ENCODE measurements around the gene CALR3. TPM values are rescaled to one million over a fixed set of nuclear protein-coding genes. Genes with fewer than 3 reads are reported as not detected.

Gene CALR3
- total and polyA plus RNA-seq, 10 of the 15 experiments (the other 5 are each of a cell fraction or from before 2014, with no cell fraction given), result 0.05 to 0.45 (median 0.12) TPM; not detected in 2

- TF ChIP-seq SKIL (IDR thresholded peaks at IDR 0.05; ENCODE audit: low read depth, poor library complexity, severe bottlenecking), result no peak
- TF ChIP-seq DPF2 (IDR thresholded peaks at IDR 0.05), result peak; percentile 52
- peak; percentile 26 for TF ChIP-seq MEF2B (IDR thresholded peaks at IDR 0.05; ENCODE audit: partially characterized antibody, poor library complexity, severe bottlenecking)
- peak; percentile 70; the same call in 1 of the 2 replicates for TF ChIP-seq CREB1 (IDR thresholded peaks at IDR 0.05; ENCODE audit: low read depth)
- peak; percentile 90 for TF ChIP-seq RB1 (IDR thresholded peaks at IDR 0.05; ENCODE audit: borderline replicate concordance)
- TF ChIP-seq RCOR1 (conservative IDR thresholded peaks at IDR 0.05; ENCODE audit: low read depth, low read length), result 0 out of 2 replicates have a peak, but pooled peaks have one; percentile 28
- TF ChIP-seq TCF3 (IDR thresholded peaks at IDR 0.05; ENCODE audit: borderline replicate concordance, insufficient read depth, low read depth, low read length), result no peak
- peak; percentile 99 for TF ChIP-seq E4F1 (IDR thresholded peaks at IDR 0.05; ENCODE audit: borderline replicate concordance, partially characterized antibody)
- TF ChIP-seq ASH2L (IDR thresholded peaks at IDR 0.05; ENCODE audit: borderline replicate concordance, low read depth), result no peak
- no peak for TF ChIP-seq RAD21 (IDR thresholded peaks at IDR 0.05; ENCODE audit: insufficient read depth, low read depth, low read length)
- no peak; the same call in 1 of the 2 replicates for TF ChIP-seq ZNF207 (IDR thresholded peaks at IDR 0.05; ENCODE audit: borderline replicate concordance)
- TF ChIP-seq CREM (IDR thresholded peaks at IDR 0.05; ENCODE audit: low read depth), result peak; percentile 74
- no peak for TF ChIP-seq ZNF217 (IDR thresholded peaks at IDR 0.05)
- TF ChIP-seq CBFB (IDR thresholded peaks at IDR 0.05; ENCODE audit: low read depth), result peak; percentile 59; the same call in 1 of the 2 replicates
- TF ChIP-seq E2F4 (IDR thresholded peaks at IDR 0.05; ENCODE audit: low read depth, low read length), result peak; percentile 75
- no peak for TF ChIP-seq NR2C2 (IDR thresholded peaks at IDR 0.05; ENCODE audit: borderline replicate concordance, control insufficient read depth, insufficient read length, low read depth)
- TF ChIP-seq MYC (IDR thresholded peaks at IDR 0.05; ENCODE audit: insufficient read depth, insufficient read length, insufficient replicate concordance, low read length, severe bottlenecking), result no peak
- no peak for TF ChIP-seq PRDM15 (CRISPR knock-in tag; IDR thresholded peaks at IDR 0.05)
- no peak for TF ChIP-seq FOXM1 (IDR thresholded peaks at IDR 0.05; ENCODE audit: low read depth, low read length)
Observed at GRCh38 chr19:16542045-16542909, 46.3 kb upstream of the CALR3 start, which contains the start of gene CHERP (continued).

Measured in GM12878 (cell line).